GM18867 (cell line): ENCODE measurements around the gene HGFAC.
"Not testable (repeated sequence)": the region's sequence is repeated elsewhere in the genome, so short reads cannot be mapped to it uniquely, and the experiment has no call there.

Source experiments
- ATAC-seq: cut with Tn5 transposase; IDR thresholded peaks from one replicate; pipeline ENCODE4 v1.9.1; 2021; ENCODE audit warnings: mild to moderate bottlenecking, moderate library complexity; ENCODE audit not compliant: unreplicated experiment

The HGFAC gene

GRCh38 chr4:3410401-3411135 is 31.2 kb upstream of the HGFAC start:
- ATAC-seq = no peak

- not testable (repeated sequence) for ATAC-seq
Measured at GRCh38 chr4:3411190-3411589, 30.6 kb upstream of the HGFAC start.

GRCh38 chr4:3411676-3412075 is 30.1 kb upstream of the HGFAC start:
- no peak for ATAC-seq

- ATAC-seq = no peak
Measured at GRCh38 chr4:3412257-3413020, 29.3 kb upstream of the HGFAC start.

GRCh38 chr4:3413217-3413671 is 28.5 kb upstream of the HGFAC start:
- no peak for ATAC-seq

GRCh38 chr4:3413675-3414420 is 27.9 kb upstream of the HGFAC start:
- no peak for ATAC-seq

- no peak for ATAC-seq
Measured at GRCh38 chr4:3414421-3415279, 27.1 kb upstream of the HGFAC start.

GRCh38 chr4:3415471-3416141 is 26.2 kb upstream of the HGFAC start:
- ATAC-seq = no peak

- no peak for ATAC-seq
Measured at GRCh38 chr4:3416270-3416669, 25.5 kb upstream of the HGFAC start.

GRCh38 chr4:3416821-3417221 is 24.9 kb upstream of the HGFAC start:
- no peak for ATAC-seq

GRCh38 chr4:3417448-3417847 is 24.3 kb upstream of the HGFAC start:
- ATAC-seq = no peak

GRCh38 chr4:3418029-3418762 is 23.6 kb upstream of the HGFAC start:
- no peak for ATAC-seq

GRCh38 chr4:3419836-3420605 is 21.7 kb upstream of the HGFAC start:
- no peak for ATAC-seq

- ATAC-seq = no peak
Measured at GRCh38 chr4:3420606-3420955, 21.2 kb upstream of the HGFAC start.

GRCh38 chr4:3420956-3421355 is 20.8 kb upstream of the HGFAC start:
- no peak for ATAC-seq

- no peak for ATAC-seq
Measured at GRCh38 chr4:3421470-3421869, 20.3 kb upstream of the HGFAC start.

- ATAC-seq = no peak
Measured at GRCh38 chr4:3422241-3422801, 19.4 kb upstream of the HGFAC start.

GRCh38 chr4:3422808-3423297 is 18.9 kb upstream of the HGFAC start:
- no peak for ATAC-seq
